Measurements from ENCODE around the gene CDH23. TPM values are rescaled to one million over a fixed set of nuclear protein-coding genes. Genes with fewer than 3 reads are reported as not detected.

The CDH23 gene
- total RNA-seq, 6 donors from 2014 or later, result 4.7 to 29.3 (median 10.4) TPM

DNA sequence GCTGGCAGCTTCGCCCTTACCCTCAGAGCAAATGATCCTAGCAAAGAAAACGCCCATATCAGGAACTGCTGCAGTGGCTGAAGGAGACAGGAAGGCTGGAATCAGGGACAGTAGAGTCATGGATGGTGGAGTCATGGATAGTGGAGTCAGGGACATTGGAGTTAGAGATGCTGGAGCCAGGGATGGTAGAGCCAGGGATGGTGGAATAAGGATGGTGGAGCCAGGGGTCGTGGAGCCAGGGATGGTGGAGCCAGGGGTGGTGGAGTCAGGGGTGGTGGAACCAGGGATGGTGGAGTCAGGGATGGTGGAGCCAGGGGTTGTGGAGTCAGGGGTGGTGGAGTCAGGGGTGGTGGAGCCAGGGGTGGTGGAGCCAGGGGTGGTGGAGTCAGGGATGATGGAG, 291.5 kb downstream of the CDH23 start:
- Histone ChIP-seq H3K4me1 (peaks cover 4 to 18% (median 10%) of the 10 kb centered on the region in 4 donors), H3K9me3 (no peaks in the 10 kb centered on the region), H3K4me3 (no peak overlapping the region), H3K36me3 (no peaks in the 10 kb centered on the region), H3K27me3 (no peaks in the 10 kb centered on the region), H3K27ac (no peak overlapping the region)
- no peak for TF ChIP-seq EP300 (IDR thresholded peaks at IDR 0.05)
- TF ChIP-seq POLR2A (IDR thresholded peaks at IDR 0.05), result no peak
- no peak for TF ChIP-seq POLR2AphosphoS5 (IDR thresholded peaks at IDR 0.05)
- TF ChIP-seq, protein P1, sequence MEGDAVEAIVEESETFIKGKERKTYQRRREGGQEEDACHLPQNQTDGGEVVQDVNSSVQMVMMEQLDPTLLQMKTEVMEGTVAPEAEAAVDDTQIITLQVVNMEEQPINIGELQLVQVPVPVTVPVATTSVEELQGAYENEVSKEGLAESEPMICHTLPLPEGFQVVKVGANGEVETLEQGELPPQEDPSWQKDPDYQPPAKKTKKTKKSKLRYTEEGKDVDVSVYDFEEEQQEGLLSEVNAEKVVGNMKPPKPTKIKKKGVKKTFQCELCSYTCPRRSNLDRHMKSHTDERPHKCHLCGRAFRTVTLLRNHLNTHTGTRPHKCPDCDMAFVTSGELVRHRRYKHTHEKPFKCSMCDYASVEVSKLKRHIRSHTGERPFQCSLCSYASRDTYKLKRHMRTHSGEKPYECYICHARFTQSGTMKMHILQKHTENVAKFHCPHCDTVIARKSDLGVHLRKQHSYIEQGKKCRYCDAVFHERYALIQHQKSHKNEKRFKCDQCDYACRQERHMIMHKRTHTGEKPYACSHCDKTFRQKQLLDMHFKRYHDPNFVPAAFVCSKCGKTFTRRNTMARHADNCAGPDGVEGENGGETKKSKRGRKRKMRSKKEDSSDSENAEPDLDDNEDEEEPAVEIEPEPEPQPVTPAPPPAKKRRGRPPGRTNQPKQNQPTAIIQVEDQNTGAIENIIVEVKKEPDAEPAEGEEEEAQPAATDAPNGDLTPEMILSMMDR (IDR thresholded peaks at IDR 0.05), result no peak
- DNase-seq, result no peak
- no peak for ATAC-seq (ENCODE audit: low FRiP score in 2 of 2)
- WGBS, 2 donors, result 95 to 100% methylated on average over 3 of the region's 3 CpGs

DNA sequence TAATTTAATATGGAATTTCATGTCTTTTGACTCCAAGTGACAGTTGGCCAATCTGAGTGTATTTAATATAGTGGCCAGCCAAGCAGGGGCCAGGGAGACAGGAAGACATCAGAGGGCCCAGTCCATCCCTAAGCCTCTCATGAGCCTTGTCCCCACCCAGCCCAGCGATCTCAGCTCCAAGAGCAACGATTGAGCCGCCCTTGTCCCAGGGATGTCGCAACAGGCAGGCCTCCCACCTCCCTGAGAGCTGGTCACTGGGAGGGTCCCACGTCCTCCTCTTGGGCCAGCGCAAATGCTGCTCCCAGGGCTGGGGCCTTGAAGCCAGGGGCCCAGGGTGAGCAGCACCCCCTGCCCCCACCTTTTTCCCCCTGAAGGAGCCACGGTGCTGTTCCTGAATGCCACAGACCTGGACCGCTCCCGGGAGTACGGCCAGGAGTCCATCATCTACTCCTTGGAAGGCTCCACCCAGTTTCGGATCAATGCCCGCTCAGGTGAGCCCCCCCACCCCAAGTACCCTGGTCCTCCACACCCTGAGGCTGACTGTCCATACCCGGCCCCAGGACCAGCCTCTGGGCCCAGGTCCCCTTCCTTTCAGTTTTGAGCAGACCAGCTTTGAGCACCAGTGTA, 293.5 kb downstream of the CDH23 start:
- Histone ChIP-seq H3K4me1 (peaks cover 22 to 31% (median 25%) of the 10 kb centered on the region in 4 donors), H3K9me3 (no peaks in the 10 kb centered on the region), H3K27ac (no peak overlapping the region), H3K4me3 (no peak overlapping the region), H3K36me3 (no peaks in the 10 kb centered on the region), H3K27me3 (no peaks in the 10 kb centered on the region)
- 86 to 89% methylated on average over 10 of the region's 13 CpGs for WGBS, 2 donors
- DNase-seq (no peak), ATAC-seq (ENCODE audit: low FRiP score in 2 of 2) (no peak)
- no peak for TF ChIP-seq POLR2A (IDR thresholded peaks at IDR 0.05)
- TF ChIP-seq, protein P1 (IDR thresholded peaks at IDR 0.05), result no peak
- no peak for TF ChIP-seq POLR2AphosphoS5 (IDR thresholded peaks at IDR 0.05)

DNA sequence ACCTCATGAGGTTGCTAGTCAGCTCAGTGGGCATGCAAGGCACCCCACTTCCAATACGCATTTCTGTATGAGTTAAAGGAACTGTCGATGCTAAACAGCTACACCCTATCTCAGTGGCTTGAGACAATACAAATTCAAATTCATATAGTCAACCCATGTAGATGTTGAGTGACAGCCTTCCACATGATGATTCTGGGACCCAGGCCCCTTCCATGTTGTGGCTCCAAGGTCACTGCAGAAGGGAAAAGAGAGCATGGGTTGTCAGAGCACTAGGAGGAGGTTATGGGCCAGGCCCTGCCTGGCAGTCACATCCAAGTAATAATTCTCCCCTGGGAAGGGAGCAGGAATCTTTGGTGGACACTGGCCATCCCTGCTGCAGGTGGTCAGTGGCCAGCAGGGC, 294.7 kb downstream of the CDH23 start:
- Histone ChIP-seq H3K9me3 (no peaks in the 10 kb centered on the region), H3K36me3 (no peaks in the 10 kb centered on the region), H3K4me3 (no peak overlapping the region), H3K27me3 (no peaks in the 10 kb centered on the region), H3K4me1 (peaks cover 28 to 38% (median 33%) of the 10 kb centered on the region in 4 donors), H3K27ac (no peak overlapping the region)
- ATAC-seq (ENCODE audit: low FRiP score in 2 of 2) (no peak), DNase-seq (no peak)
- TF ChIP-seq EP300 (IDR thresholded peaks at IDR 0.05) (no peak), POLR2A (IDR thresholded peaks at IDR 0.05) (no peak), POLR2AphosphoS5 (IDR thresholded peaks at IDR 0.05) (no peak)
- TF ChIP-seq, protein P1 (IDR thresholded peaks at IDR 0.05), result no peak
- 97 to 100% methylated on average over 2 of the region's 2 CpGs for WGBS, 2 donors

DNA sequence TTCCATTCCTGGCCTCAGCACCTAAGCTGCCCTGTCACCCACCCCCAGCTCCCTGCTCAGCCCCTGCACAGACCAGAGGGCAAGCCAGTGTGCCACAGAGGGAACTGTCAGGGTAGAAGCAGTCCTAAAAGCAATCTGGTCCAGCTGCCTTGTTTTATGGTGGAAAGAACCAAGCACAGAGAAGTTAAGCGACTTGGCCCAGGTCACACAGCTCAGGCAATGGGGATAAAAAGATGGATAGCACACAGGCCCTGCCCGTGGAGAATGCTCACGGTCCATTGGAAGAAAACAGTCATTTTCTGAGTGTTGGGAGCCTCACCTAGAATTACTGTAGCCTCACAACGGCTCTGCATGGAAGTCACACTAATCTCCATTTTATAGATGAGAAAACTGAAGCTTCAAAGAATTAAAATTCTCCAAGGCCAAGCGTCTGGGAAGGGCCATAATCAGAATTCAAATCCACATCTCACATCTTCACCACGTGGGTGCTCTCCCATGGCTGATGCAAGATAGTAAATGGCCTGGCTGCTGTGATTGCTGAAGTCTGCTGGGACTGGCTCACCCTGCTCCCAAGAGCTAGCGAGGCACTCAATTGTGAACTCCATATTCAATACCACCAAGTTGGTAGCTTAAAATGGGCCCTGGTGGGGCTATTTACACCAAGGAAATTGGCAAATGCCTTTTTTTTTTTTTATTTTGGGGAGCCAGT, 296.0 kb downstream of the CDH23 start:
- Histone ChIP-seq H3K4me3 (no peak overlapping the region), H3K27ac (peak overlapping the region in 2 of 4 donors; percentile 7 to 55), H3K27me3 (no peaks in the 10 kb centered on the region), H3K4me1 (peaks cover 33 to 45% (median 39%) of the 10 kb centered on the region in 4 donors), H3K9me3 (no peaks in the 10 kb centered on the region), H3K36me3 (no peaks in the 10 kb centered on the region)
- DNase-seq, result no peak
- TF ChIP-seq EP300 (IDR thresholded peaks at IDR 0.05) (no peak), POLR2AphosphoS5 (IDR thresholded peaks at IDR 0.05) (no peak), POLR2A (IDR thresholded peaks at IDR 0.05) (no peak)
- TF ChIP-seq, protein P1 (IDR thresholded peaks at IDR 0.05), result no peak
- no peak for ATAC-seq (ENCODE audit: low FRiP score in 2 of 2)
- 69 to 74% methylated on average over 7 of the region's 7 CpGs for WGBS, 2 donors

Measured in upper lobe of left lung (tissue), 6 donors.